Ishikawa (cell line): ENCODE data around the gene BIN2.
A peak's percentile ranks its signal among the peaks of the same experiment; 100 is the strongest.

Source experiments
- CEBPB ChIP-seq: IDR thresholded peaks from 2 replicates; pipeline ENCODE4 v1.6.1; 2012
- CREB1 ChIP-seq: IDR thresholded peaks from 2 replicates; pipeline ENCODE4 v1.6.1; 2012; ENCODE audit warnings: low read depth
- EGR1 ChIP-seq: IDR thresholded peaks from 2 replicates; pipeline ENCODE4 v1.6.1; 2012
- EP300 ChIP-seq: IDR thresholded peaks from 2 replicates; pipeline ENCODE4 v1.6.1; 2012; ENCODE audit warnings: borderline replicate concordance
- FOXM1 ChIP-seq: IDR thresholded peaks from 2 replicates; pipeline ENCODE4 v1.6.1; 2012; ENCODE audit warnings: low read depth, borderline replicate concordance
- MAX ChIP-seq: IDR thresholded peaks from 2 replicates; pipeline ENCODE4 v1.6.1; 2012
- NFIC ChIP-seq: IDR thresholded peaks from 2 replicates; pipeline ENCODE4 v1.6.1; 2012
- RAD21 ChIP-seq: IDR thresholded peaks from 2 replicates; pipeline ENCODE4 v1.6.1; 2012; ENCODE audit warnings: low read depth
- TAF1 ChIP-seq: IDR thresholded peaks from 2 replicates; pipeline ENCODE4 v1.6.1; 2012; ENCODE audit warnings: low read depth, mild to moderate bottlenecking
- TCF12 ChIP-seq: IDR thresholded peaks from 2 replicates; pipeline ENCODE4 v1.6.1; 2012; ENCODE audit warnings: low read depth
- TEAD4 ChIP-seq: IDR thresholded peaks from 2 replicates; pipeline ENCODE4 v1.6.1; 2012
- USF1 ChIP-seq: IDR thresholded peaks from 2 replicates; pipeline ENCODE4 v1.6.1; 2012
- YY1 ChIP-seq: IDR thresholded peaks from 2 replicates; pipeline ENCODE4 v1.6.1; 2012; ENCODE audit warnings: low read depth
- ZBTB7A ChIP-seq: IDR thresholded peaks from 2 replicates; pipeline ENCODE4 v1.6.1; 2012; ENCODE audit warnings: low read depth
- TF ChIP-seq, protein P1 (sequence below): IDR thresholded peaks from 2 replicates; pipeline ENCODE4 v1.6.1; 2012; ENCODE audit warnings: low read depth, mild to moderate bottlenecking

Gene BIN2

GRCh38 chr12:51329742-51330141 lies 5.8 kb upstream of the BIN2 start:
- no peak for TF ChIP-seq USF1
- no peak for TF ChIP-seq CEBPB
- TF ChIP-seq EP300, result no peak
- TF ChIP-seq RAD21, result no peak
- TF ChIP-seq YY1, result no peak
- no peak for TF ChIP-seq MAX
- TF ChIP-seq, protein P1, sequence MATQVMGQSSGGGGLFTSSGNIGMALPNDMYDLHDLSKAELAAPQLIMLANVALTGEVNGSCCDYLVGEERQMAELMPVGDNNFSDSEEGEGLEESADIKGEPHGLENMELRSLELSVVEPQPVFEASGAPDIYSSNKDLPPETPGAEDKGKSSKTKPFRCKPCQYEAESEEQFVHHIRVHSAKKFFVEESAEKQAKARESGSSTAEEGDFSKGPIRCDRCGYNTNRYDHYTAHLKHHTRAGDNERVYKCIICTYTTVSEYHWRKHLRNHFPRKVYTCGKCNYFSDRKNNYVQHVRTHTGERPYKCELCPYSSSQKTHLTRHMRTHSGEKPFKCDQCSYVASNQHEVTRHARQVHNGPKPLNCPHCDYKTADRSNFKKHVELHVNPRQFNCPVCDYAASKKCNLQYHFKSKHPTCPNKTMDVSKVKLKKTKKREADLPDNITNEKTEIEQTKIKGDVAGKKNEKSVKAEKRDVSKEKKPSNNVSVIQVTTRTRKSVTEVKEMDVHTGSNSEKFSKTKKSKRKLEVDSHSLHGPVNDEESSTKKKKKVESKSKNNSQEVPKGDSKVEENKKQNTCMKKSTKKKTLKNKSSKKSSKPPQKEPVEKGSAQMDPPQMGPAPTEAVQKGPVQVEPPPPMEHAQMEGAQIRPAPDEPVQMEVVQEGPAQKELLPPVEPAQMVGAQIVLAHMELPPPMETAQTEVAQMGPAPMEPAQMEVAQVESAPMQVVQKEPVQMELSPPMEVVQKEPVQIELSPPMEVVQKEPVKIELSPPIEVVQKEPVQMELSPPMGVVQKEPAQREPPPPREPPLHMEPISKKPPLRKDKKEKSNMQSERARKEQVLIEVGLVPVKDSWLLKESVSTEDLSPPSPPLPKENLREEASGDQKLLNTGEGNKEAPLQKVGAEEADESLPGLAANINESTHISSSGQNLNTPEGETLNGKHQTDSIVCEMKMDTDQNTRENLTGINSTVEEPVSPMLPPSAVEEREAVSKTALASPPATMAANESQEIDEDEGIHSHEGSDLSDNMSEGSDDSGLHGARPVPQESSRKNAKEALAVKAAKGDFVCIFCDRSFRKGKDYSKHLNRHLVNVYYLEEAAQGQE, result no peak
- no peak for TF ChIP-seq NFIC
- no peak for TF ChIP-seq CREB1
- TF ChIP-seq TCF12, result no peak
- no peak for TF ChIP-seq ZBTB7A
- TF ChIP-seq EGR1, result no peak
- TF ChIP-seq TAF1, result no peak
- TF ChIP-seq FOXM1, result no peak
- TF ChIP-seq TEAD4, result no peak

DNA sequence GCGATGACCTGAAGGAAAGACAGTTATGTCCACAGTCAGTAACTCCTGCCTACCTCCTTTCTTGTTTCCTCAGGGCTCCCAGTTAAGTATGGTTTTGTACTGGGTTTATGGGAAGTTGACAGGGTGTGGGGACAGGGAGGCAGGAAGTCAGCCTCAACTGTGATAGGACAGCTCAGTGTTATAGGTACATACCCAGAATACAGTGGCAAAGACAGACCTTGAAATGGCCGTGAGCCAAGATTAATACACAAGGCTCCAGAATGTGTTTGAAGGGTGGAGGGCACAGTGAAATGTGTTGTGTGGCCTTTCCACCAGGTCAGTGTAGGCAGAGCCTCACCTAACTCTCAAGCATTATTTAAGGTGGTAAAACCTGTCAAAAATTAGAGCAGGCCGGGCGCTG lies 4.6 kb upstream of the BIN2 start:
- TF ChIP-seq MAX (no peak), TCF12 (no peak), YY1 (no peak), CEBPB (no peak), TEAD4 (no peak), USF1 (no peak), NFIC (no peak), ZBTB7A (no peak), TAF1 (no peak), FOXM1 (no peak), EP300 (no peak), CREB1 (no peak), RAD21 (no peak), EGR1 (no peak)
- TF ChIP-seq, protein P1, result no peak

GRCh38 chr12:51326698-51327439 lies 2.9 kb upstream of the BIN2 start:
- TF ChIP-seq TEAD4 (peak; percentile 71), CEBPB (peak; percentile 94)
- TF ChIP-seq, protein P1, result no peak

DNA sequence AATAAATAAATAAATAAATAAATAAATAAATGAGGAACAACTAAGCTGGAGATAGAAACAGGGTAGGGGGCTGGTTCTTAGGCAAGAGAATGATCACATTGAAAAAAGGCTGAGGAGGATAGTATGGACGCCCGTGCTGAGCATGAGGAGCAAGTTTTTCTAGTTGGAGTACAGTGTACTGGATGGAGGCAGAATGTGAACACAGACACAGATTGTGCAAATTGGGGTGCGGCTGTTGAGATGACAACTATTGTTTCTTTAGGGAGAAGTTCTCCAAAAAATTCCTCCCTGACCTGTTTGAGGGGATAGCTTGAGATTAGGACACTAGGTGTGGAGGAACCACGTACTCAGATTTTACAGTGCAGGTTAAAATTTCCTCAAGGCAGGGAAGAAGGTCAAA lies 979 bp upstream of the BIN2 start:
- no peak for TF ChIP-seq YY1
- no peak for TF ChIP-seq CREB1
- no peak for TF ChIP-seq TCF12
- TF ChIP-seq EGR1, result no peak
- TF ChIP-seq, protein P1, result no peak
- TF ChIP-seq NFIC, result no peak
- TF ChIP-seq MAX, result no peak
- no peak for TF ChIP-seq TAF1
- TF ChIP-seq ZBTB7A, result no peak
